GM21381 (cell line): ENCODE results near the gene RAB39A.
A peak's percentile ranks its signal among the peaks of the same experiment; 100 is the strongest.

Experiments used
- ATAC-seq: cut with Tn5 transposase; IDR thresholded peaks from one replicate; pipeline ENCODE4 v1.9.1; 2021; ENCODE audit warnings: mild to moderate bottlenecking, moderate library complexity; ENCODE audit not compliant: unreplicated experiment

RAB39A gene

GRCh38 chr11:107961480-107961879 lies 33.2 kb downstream of the RAB39A start:
- no peak for ATAC-seq

- no peak for ATAC-seq
Measured at GRCh38 chr11:107962181-107962580, 33.9 kb downstream of the RAB39A start.

GRCh38 chr11:107963091-107963490 lies 34.8 kb downstream of the RAB39A start:
- ATAC-seq = no peak

GRCh38 chr11:107969219-107969618 lies 41.0 kb downstream of the RAB39A start:
- no peak for ATAC-seq

GRCh38 chr11:107970049-107970448 lies 41.8 kb downstream of the RAB39A start:
- ATAC-seq = no peak

GRCh38 chr11:107973641-107974040 lies 45.4 kb downstream of the RAB39A start:
- no peak for ATAC-seq

- no peak for ATAC-seq
Measured at GRCh38 chr11:107988397-107989158, 60.3 kb downstream of the RAB39A start.

- ATAC-seq = no peak
Measured at GRCh38 chr11:107991868-107992414, 63.7 kb downstream of the RAB39A start.

GRCh38 chr11:107996006-107996776 lies 67.9 kb downstream of the RAB39A start:
- ATAC-seq = no peak

GRCh38 chr11:107998761-107999160 lies 70.5 kb downstream of the RAB39A start:
- ATAC-seq = no peak

- ATAC-seq = peak; percentile 98
Measured at GRCh38 chr11:107999759-108000455, 71.7 kb downstream of the RAB39A start.

GRCh38 chr11:108002476-108002875 lies 74.2 kb downstream of the RAB39A start:
- no peak for ATAC-seq

- ATAC-seq = no peak
Measured at GRCh38 chr11:108003623-108004022, 75.4 kb downstream of the RAB39A start.

GRCh38 chr11:108007819-108008218 lies 79.6 kb downstream of the RAB39A start:
- ATAC-seq = no peak

- peak; percentile 89 for ATAC-seq
Measured at GRCh38 chr11:108008656-108009496, 80.6 kb downstream of the RAB39A start, which contains the start of gene CUL5. Gene CUL5 (plus strand): TSS chr11:108008898. CDS start chr11:108009349, 451 bp downstream.

- peak; percentile 7 for ATAC-seq
Measured at GRCh38 chr11:108009497-108010370, 81.5 kb downstream of the RAB39A start.

- ATAC-seq = no peak
Measured at GRCh38 chr11:108012139-108012725, 84.0 kb downstream of the RAB39A start.
